Measurements from ENCODE around the gene RAB31.

DNA sequence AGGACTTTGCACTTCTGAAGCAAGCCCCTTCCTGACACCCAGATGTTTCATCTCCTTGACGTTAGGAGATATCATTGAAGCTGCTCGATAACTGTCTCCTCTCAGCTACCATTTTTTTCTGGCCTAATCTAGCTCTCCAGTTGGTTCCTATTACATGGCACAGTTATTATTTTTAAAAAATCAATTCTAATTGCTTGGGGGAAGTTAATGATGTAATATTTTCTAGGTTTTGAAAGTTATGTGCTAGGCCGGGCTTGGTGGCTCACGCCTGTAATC, 22.5 kb upstream of the RAB31 start:
- TF ChIP-seq, protein P1, sequence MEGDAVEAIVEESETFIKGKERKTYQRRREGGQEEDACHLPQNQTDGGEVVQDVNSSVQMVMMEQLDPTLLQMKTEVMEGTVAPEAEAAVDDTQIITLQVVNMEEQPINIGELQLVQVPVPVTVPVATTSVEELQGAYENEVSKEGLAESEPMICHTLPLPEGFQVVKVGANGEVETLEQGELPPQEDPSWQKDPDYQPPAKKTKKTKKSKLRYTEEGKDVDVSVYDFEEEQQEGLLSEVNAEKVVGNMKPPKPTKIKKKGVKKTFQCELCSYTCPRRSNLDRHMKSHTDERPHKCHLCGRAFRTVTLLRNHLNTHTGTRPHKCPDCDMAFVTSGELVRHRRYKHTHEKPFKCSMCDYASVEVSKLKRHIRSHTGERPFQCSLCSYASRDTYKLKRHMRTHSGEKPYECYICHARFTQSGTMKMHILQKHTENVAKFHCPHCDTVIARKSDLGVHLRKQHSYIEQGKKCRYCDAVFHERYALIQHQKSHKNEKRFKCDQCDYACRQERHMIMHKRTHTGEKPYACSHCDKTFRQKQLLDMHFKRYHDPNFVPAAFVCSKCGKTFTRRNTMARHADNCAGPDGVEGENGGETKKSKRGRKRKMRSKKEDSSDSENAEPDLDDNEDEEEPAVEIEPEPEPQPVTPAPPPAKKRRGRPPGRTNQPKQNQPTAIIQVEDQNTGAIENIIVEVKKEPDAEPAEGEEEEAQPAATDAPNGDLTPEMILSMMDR (IDR thresholded peaks at IDR 0.05): no peak
- no peak for TF ChIP-seq POLR2A (IDR thresholded peaks at IDR 0.05)

Data from tibial nerve (tissue), 3 donors.